GM23338 (cell line): ENCODE data around the gene IGDCC3.

Source experiments
- CTCF ChIP-seq, 2 experiments: fragments of 200-600 bp in 1 of 2; sonication (generic) in 1 of 2; conservative IDR thresholded peaks; 2 replicates each; pipeline versions ENCODE4 v1.5.1 to v1.6.1; 2016 to 2017; ENCODE audit warnings: antibody characterized with exemption in 2 of 2, low read depth in 2 of 2, mild to moderate bottlenecking in 2 of 2, moderate library complexity in 1 of 2
- EZH2 ChIP-seq: fragments of 200-600 bp; sonication (generic); IDR thresholded peaks from one replicate; pipeline ENCODE4 v1.8.0; 2017; ENCODE audit warnings: antibody characterized with exemption, mild to moderate bottlenecking, low read depth; ENCODE audit not compliant: unreplicated experiment
- EZH2phosphoT487 ChIP-seq: fragments of 200-600 bp; sonication (generic); IDR thresholded peaks from one replicate; pipeline ENCODE4 v1.8.1; 2018; ENCODE audit warnings: antibody characterized with exemption; ENCODE audit not compliant: unreplicated experiment
- NANOG ChIP-seq: IDR thresholded peaks from 2 replicates; pipeline ENCODE4 v1.6.1; 2016; ENCODE audit warnings: antibody characterized with exemption, borderline replicate concordance
- POLR2AphosphoS5 ChIP-seq: IDR thresholded peaks from 2 replicates; pipeline ENCODE4 v1.6.1; 2016; ENCODE audit warnings: antibody characterized with exemption, low read depth
- ZNF114 ChIP-seq: fragments of 250-450 bp; sonication (Bioruptor Pico); IDR thresholded peaks from 2 replicates; pipeline ENCODE4 v1.5.0; 2020; ENCODE audit warnings: mild to moderate bottlenecking, moderate library complexity

DNA sequence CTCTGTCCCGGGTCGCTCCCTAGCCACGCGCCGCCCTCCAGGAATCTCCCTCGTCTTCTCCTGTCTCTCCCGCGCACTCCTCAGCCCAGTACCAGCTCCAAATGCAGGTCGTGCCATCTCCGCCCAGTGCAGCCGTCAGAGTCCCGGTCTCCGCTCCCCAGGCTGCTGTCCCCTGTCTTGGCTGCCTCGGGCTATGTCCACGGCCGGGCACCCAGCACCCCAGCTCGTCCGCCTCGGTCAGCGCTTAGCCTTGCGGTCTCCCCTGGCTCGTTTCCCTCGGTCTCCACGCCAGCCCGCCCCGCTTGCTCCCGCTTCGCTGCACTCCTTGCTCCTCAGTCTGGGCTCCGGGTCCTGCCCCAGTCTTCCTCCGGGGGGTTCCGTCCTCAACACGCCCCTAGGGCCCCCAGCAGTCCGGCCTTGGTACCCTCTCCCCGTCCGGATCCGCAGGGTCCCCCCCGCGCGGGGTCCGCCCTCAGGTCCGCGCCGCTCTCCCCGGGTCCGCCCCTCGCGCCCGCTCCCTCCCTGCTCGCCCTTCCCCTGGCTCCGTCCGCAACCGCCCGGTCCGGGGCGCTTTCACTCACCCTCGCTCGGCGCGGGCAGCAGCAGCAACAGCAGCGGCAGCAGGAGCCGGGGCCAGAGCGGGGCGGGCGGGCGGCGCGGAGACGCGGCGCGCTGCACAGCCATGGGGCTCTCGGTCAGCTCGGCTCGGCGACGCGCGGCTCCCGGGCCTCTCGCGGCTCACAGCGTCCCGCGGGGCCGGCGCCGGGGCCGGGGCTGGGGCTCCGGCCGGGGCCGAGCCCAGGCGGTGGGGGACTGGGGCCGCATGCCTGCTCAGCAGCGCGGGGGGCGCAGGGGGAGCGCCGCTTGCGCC, 462 bp downstream of the IGDCC3 start:
- TF ChIP-seq NANOG: no peak
- TF ChIP-seq CTCF (conservative IDR thresholded peaks at IDR 0.05; ENCODE audit: low read depth in 2 of 2): no peak
- TF ChIP-seq EZH2phosphoT487: no peak
- 0 out of 2 replicates have a peak, but pooled peaks have one; percentile 32 for TF ChIP-seq POLR2AphosphoS5
- no peak for TF ChIP-seq ZNF114 (CRISPR knock-in tag)
- TF ChIP-seq EZH2: no peak
